ENCODE results near the gene SEZ6L.

DNA sequence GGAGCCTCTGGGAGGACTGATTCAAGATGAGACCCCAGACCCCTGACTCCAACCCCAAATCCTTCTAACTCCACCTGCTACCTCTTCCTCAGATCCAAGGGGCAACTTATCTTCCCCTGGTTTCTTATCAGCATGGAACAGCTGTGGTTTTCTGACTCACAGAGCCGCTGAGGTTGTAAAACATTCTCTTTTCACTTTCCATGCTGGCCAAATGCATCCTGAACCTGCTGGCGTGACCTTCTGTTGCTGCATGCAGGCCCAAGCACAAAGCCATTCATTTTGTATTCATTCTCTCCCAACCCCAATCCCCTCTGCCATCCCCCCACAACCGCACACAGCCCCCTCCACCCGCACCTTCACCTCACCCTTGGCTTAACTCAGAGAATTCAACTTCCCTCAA is 70.3 kb downstream of the SEZ6L start:
- TF ChIP-seq POLR2A (IDR thresholded peaks at IDR 0.05; ENCODE audit: low read depth) (no peak), POLR2AphosphoS5 (IDR thresholded peaks at IDR 0.05) (no peak), EP300 (IDR thresholded peaks at IDR 0.05) (no peak)
- TF ChIP-seq, protein P1, sequence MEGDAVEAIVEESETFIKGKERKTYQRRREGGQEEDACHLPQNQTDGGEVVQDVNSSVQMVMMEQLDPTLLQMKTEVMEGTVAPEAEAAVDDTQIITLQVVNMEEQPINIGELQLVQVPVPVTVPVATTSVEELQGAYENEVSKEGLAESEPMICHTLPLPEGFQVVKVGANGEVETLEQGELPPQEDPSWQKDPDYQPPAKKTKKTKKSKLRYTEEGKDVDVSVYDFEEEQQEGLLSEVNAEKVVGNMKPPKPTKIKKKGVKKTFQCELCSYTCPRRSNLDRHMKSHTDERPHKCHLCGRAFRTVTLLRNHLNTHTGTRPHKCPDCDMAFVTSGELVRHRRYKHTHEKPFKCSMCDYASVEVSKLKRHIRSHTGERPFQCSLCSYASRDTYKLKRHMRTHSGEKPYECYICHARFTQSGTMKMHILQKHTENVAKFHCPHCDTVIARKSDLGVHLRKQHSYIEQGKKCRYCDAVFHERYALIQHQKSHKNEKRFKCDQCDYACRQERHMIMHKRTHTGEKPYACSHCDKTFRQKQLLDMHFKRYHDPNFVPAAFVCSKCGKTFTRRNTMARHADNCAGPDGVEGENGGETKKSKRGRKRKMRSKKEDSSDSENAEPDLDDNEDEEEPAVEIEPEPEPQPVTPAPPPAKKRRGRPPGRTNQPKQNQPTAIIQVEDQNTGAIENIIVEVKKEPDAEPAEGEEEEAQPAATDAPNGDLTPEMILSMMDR (IDR thresholded peaks at IDR 0.05), result no peak
